ENCODE data around the gene RAPSN.

DNA sequence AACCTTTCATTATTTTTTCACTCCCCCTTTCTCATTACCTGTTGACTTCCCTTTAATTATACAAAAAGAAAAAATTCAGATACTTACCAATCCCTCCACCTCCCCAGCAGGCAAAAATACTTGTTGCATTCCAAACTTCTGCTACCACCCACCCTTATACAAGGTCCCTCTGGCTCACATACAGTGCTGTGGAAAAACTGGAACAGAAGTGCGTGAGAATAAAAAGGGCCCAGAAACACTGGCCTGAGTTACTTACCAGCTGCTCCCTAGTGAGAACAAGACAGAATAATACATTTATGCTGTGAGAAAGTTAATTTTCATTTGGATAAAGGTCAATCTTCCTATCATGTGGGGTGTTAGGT is 46.9 kb upstream of the RAPSN start:
- TF ChIP-seq CTCF (optimal IDR thresholded peaks at IDR 0.05 in 1 of 3, IDR thresholded peaks at IDR 0.05 in 1 of 3, conservative IDR thresholded peaks at IDR 0.05 in 1 of 3; ENCODE audit: extremely low read depth in 1 of 3, insufficient read depth in 2 of 3, low read length in 3 of 3) (no peak), EZH2 (IDR thresholded peaks at IDR 0.05; ENCODE audit: low read length) (no peak)

Measured in keratinocyte (primary cell).